ENCODE measurements around the gene PSMB7. TPM values are rescaled to one million over a fixed set of nuclear protein-coding genes. Genes with fewer than 3 reads are reported as not detected.

The PSMB7 gene
- total RNA-seq, 1 donor from 2014 or later = 108 TPM

- no peak for TF ChIP-seq CTCF (IDR thresholded peaks at IDR 0.05)
- Mint-ChIP-seq H3K27ac (ENCODE audit: unreplicated experiment) (peak overlapping the region; percentile 70), H3K27me3 (ENCODE audit: low read depth) (no peaks in the 10 kb centered on the region), H3K36me3 (ENCODE audit: low read depth) (peaks cover 41% of the 10 kb centered on the region), H3K4me1 (ENCODE audit: low read depth) (peaks cover 27% of the 10 kb centered on the region), H3K9me3 (ENCODE audit: low read depth) (no peaks in the 10 kb centered on the region), H3K4me3 (ENCODE audit: unreplicated experiment) (no peak overlapping the region)
- no peak for DNase-seq (ENCODE audit: low spot score)
Measured at GRCh38 chr9:124353166-124353768, 62.0 kb downstream of the PSMB7 start.

- no peaks in the 10 kb centered on the region for H3K27me3 Mint-ChIP-seq (ENCODE audit: low read depth)
- H3K9me3 Mint-ChIP-seq (ENCODE audit: low read depth) = no peaks in the 10 kb centered on the region
- TF ChIP-seq CTCF (IDR thresholded peaks at IDR 0.05) = no peak
- no peak for DNase-seq (ENCODE audit: low spot score)
- no peak overlapping the region for H3K4me3 Mint-ChIP-seq (ENCODE audit: unreplicated experiment)
- H3K36me3 Mint-ChIP-seq (ENCODE audit: low read depth) = peaks cover 42% of the 10 kb centered on the region
- H3K4me1 Mint-ChIP-seq (ENCODE audit: low read depth) = peaks cover 27% of the 10 kb centered on the region
- H3K27ac Mint-ChIP-seq (ENCODE audit: unreplicated experiment) = peak overlapping the region; percentile 59
Measured at GRCh38 chr9:124352616-124353015, 62.6 kb downstream of the PSMB7 start.

- H3K27me3 Mint-ChIP-seq (ENCODE audit: low read depth) = no peaks in the 10 kb centered on the region
- peaks cover 42% of the 10 kb centered on the region for H3K36me3 Mint-ChIP-seq (ENCODE audit: low read depth)
- no peak overlapping the region for H3K27ac Mint-ChIP-seq (ENCODE audit: unreplicated experiment)
- peaks cover 19% of the 10 kb centered on the region for H3K4me1 Mint-ChIP-seq (ENCODE audit: low read depth)
- DNase-seq (ENCODE audit: low spot score) = no peak
- no peak overlapping the region for H3K4me3 Mint-ChIP-seq (ENCODE audit: unreplicated experiment)
- H3K9me3 Mint-ChIP-seq (ENCODE audit: low read depth) = no peaks in the 10 kb centered on the region
- no peak for TF ChIP-seq CTCF (IDR thresholded peaks at IDR 0.05)
Measured at GRCh38 chr9:124351672-124352468, 63.4 kb downstream of the PSMB7 start.

GRCh38 chr9:124350494-124351263 lies 64.6 kb downstream of the PSMB7 start:
- DNase-seq (ENCODE audit: low spot score) = peak; percentile 68
- H3K27me3 Mint-ChIP-seq (ENCODE audit: low read depth) = no peaks in the 10 kb centered on the region
- H3K27ac Mint-ChIP-seq (ENCODE audit: unreplicated experiment) = no peak overlapping the region
- peaks cover 15% of the 10 kb centered on the region for H3K4me1 Mint-ChIP-seq (ENCODE audit: low read depth)
- no peak for TF ChIP-seq CTCF (IDR thresholded peaks at IDR 0.05)
- no peak overlapping the region for H3K4me3 Mint-ChIP-seq (ENCODE audit: unreplicated experiment)
- H3K36me3 Mint-ChIP-seq (ENCODE audit: low read depth) = peaks cover 37% of the 10 kb centered on the region
- no peaks in the 10 kb centered on the region for H3K9me3 Mint-ChIP-seq (ENCODE audit: low read depth)
